ENCODE measurements around the gene SPCS3. TPM values are rescaled to one million over a fixed set of nuclear protein-coding genes. Genes with fewer than 3 reads are reported as not detected.
"Not testable (repeated sequence)": the region's sequence is repeated elsewhere in the genome, so short reads cannot be mapped to it uniquely, and the experiment has no call there.

Gene SPCS3
- total RNA-seq, result 100 to 1,000 TPM; 154 to 169 TPM

- H3K4me3 Mint-ChIP-seq, result peak within 1 kb of the TSS; percentile 97
- H3K9me3 Mint-ChIP-seq (ENCODE audit: low read depth), result no peaks in the 10 kb centered on the region
- H3K4me1 Mint-ChIP-seq, result peaks cover 34% of the 10 kb centered on the region
- H3K27ac Mint-ChIP-seq, result peak within 1 kb of the TSS; percentile 95
- peaks cover 23% of the 10 kb centered on the region for H3K36me3 Mint-ChIP-seq
- peak; percentile 94 for DNase-seq
- CTCF ChIA-PET, result interaction anchor here (0.9 to 1.7 kb wide), 2 partner anchors 15 to 21 kb away, joined by 3 to 4 read pairs; no protein-coding TSS in a partner anchor
- H3K27me3 Mint-ChIP-seq, result no peaks in the 10 kb centered on the region
- peak; percentile 90 for ATAC-seq
Measured at GRCh38 chr4:176319704-176320339, at the start of gene SPCS3. TSS of gene SPCS3 (plus strand) at chr4:176319966. CDS start at chr4:176320077, 111 bp downstream.

GRCh38 chr4:176270669-176271068 is 49.1 kb upstream of the SPCS3 start:
- CTCF ChIA-PET, result no interaction called here
- Mint-ChIP-seq H3K36me3 (no peaks in the 10 kb centered on the region), H3K4me3 (no peak overlapping the region), H3K27ac (no peak overlapping the region), H3K9me3 (ENCODE audit: low read depth) (no peaks in the 10 kb centered on the region), H3K4me1 (no peaks in the 10 kb centered on the region), H3K27me3 (peaks cover 8% of the 10 kb centered on the region)
- DNase-seq, result no peak
- no peak for ATAC-seq

- no peak for ATAC-seq
- no peak for DNase-seq
- H3K36me3 Mint-ChIP-seq, result no peaks in the 10 kb centered on the region
- H3K27me3 Mint-ChIP-seq, result peaks cover 8% of the 10 kb centered on the region
- CTCF ChIA-PET, result no interaction called here
- H3K9me3 Mint-ChIP-seq (ENCODE audit: low read depth), result no peaks in the 10 kb centered on the region
- no peaks in the 10 kb centered on the region for H3K4me1 Mint-ChIP-seq
- no peak overlapping the region for H3K27ac Mint-ChIP-seq
- H3K4me3 Mint-ChIP-seq, result no peak overlapping the region
Measured at GRCh38 chr4:176271749-176272148, 48.0 kb upstream of the SPCS3 start.

- Mint-ChIP-seq H3K27ac (no peak overlapping the region), H3K4me1 (no peaks in the 10 kb centered on the region), H3K9me3 (ENCODE audit: low read depth) (no peaks in the 10 kb centered on the region), H3K27me3 (peaks cover 12% of the 10 kb centered on the region), H3K4me3 (no peak overlapping the region), H3K36me3 (no peaks in the 10 kb centered on the region)
- DNase-seq, result no peak
- ATAC-seq, result no peak
- CTCF ChIA-PET, result no interaction called here
Measured at GRCh38 chr4:176272799-176273198, 47.0 kb upstream of the SPCS3 start.

- ATAC-seq, result no peak
- H3K9me3 Mint-ChIP-seq (ENCODE audit: low read depth), result no peaks in the 10 kb centered on the region
- CTCF ChIA-PET, result no interaction called here
- DNase-seq, result no peak
- H3K27ac Mint-ChIP-seq, result no peak overlapping the region
- H3K4me3 Mint-ChIP-seq, result no peak overlapping the region
- H3K36me3 Mint-ChIP-seq, result no peaks in the 10 kb centered on the region
- peaks cover 12% of the 10 kb centered on the region for H3K27me3 Mint-ChIP-seq
- no peaks in the 10 kb centered on the region for H3K4me1 Mint-ChIP-seq
Measured at GRCh38 chr4:176273736-176274135, 46.0 kb upstream of the SPCS3 start.

GRCh38 chr4:176274441-176274840 is 45.3 kb upstream of the SPCS3 start:
- Mint-ChIP-seq H3K36me3 (no peaks in the 10 kb centered on the region), H3K27me3 (peaks cover 13% of the 10 kb centered on the region), H3K4me1 (no peaks in the 10 kb centered on the region), H3K27ac (no peak overlapping the region), H3K9me3 (ENCODE audit: low read depth) (no peaks in the 10 kb centered on the region), H3K4me3 (no peak overlapping the region)
- CTCF ChIA-PET, result interaction anchor here (0.7 kb wide), 1 partner anchor 15 kb away, joined by 3 read pairs; no protein-coding TSS in a partner anchor
- ATAC-seq, result no peak
- DNase-seq, result no peak

- no peak for ATAC-seq
- Mint-ChIP-seq H3K36me3 (peaks cover 1% of the 10 kb centered on the region), H3K9me3 (ENCODE audit: low read depth) (no peaks in the 10 kb centered on the region), H3K27ac (no peak overlapping the region), H3K27me3 (peaks cover 12% of the 10 kb centered on the region), H3K4me3 (no peak overlapping the region), H3K4me1 (no peaks in the 10 kb centered on the region)
- CTCF ChIA-PET, result no interaction called here
- no peak for DNase-seq
Measured at GRCh38 chr4:176276710-176277109, 43.1 kb upstream of the SPCS3 start.

GRCh38 chr4:176277162-176277904 is 42.4 kb upstream of the SPCS3 start:
- no peak overlapping the region for H3K4me3 Mint-ChIP-seq
- no peaks in the 10 kb centered on the region for H3K9me3 Mint-ChIP-seq (ENCODE audit: low read depth)
- H3K27me3 Mint-ChIP-seq, result peaks cover 10% of the 10 kb centered on the region
- CTCF ChIA-PET, result no interaction called here
- peaks cover 1% of the 10 kb centered on the region for H3K36me3 Mint-ChIP-seq
- ATAC-seq (peak; percentile 45), DNase-seq (no peak)
- no peaks in the 10 kb centered on the region for H3K4me1 Mint-ChIP-seq
- H3K27ac Mint-ChIP-seq, result no peak overlapping the region

GRCh38 chr4:176279560-176279959 is 40.2 kb upstream of the SPCS3 start:
- CTCF ChIA-PET; H3K4me3 Mint-ChIP-seq; H3K27me3 Mint-ChIP-seq; H3K27ac Mint-ChIP-seq; H3K4me1 Mint-ChIP-seq; H3K36me3 Mint-ChIP-seq; ATAC-seq; DNase-seq; H3K9me3 Mint-ChIP-seq (ENCODE audit: low read depth): not testable (repeated sequence)

GRCh38 chr4:176286728-176287127 is 33.0 kb upstream of the SPCS3 start:
- Mint-ChIP-seq H3K4me1 (no peaks in the 10 kb centered on the region), H3K36me3 (no peaks in the 10 kb centered on the region), H3K27me3 (no peaks in the 10 kb centered on the region), H3K4me3 (no peak overlapping the region), H3K9me3 (ENCODE audit: low read depth) (no peaks in the 10 kb centered on the region), H3K27ac (no peak overlapping the region)
- CTCF ChIA-PET, result no interaction called here
- ATAC-seq (no peak), DNase-seq (no peak)

- H3K27ac Mint-ChIP-seq, result no peak overlapping the region
- no peaks in the 10 kb centered on the region for H3K9me3 Mint-ChIP-seq (ENCODE audit: low read depth)
- H3K27me3 Mint-ChIP-seq, result no peaks in the 10 kb centered on the region
- CTCF ChIA-PET, result no interaction called here
- no peaks in the 10 kb centered on the region for H3K36me3 Mint-ChIP-seq
- H3K4me1 Mint-ChIP-seq, result no peaks in the 10 kb centered on the region
- DNase-seq (no peak), ATAC-seq (no peak)
- H3K4me3 Mint-ChIP-seq, result no peak overlapping the region
Measured at GRCh38 chr4:176287546-176287945, 32.2 kb upstream of the SPCS3 start.

GRCh38 chr4:176288020-176288419 is 31.7 kb upstream of the SPCS3 start:
- H3K4me3 Mint-ChIP-seq, result no peak overlapping the region
- H3K27me3 Mint-ChIP-seq, result no peaks in the 10 kb centered on the region
- no peak overlapping the region for H3K27ac Mint-ChIP-seq
- H3K36me3 Mint-ChIP-seq, result no peaks in the 10 kb centered on the region
- CTCF ChIA-PET, result no interaction called here
- H3K9me3 Mint-ChIP-seq (ENCODE audit: low read depth), result no peaks in the 10 kb centered on the region
- ATAC-seq (no peak), DNase-seq (no peak)
- no peaks in the 10 kb centered on the region for H3K4me1 Mint-ChIP-seq

- ATAC-seq, result no peak
Measured at GRCh38 chr4:176289561-176289960, 30.2 kb upstream of the SPCS3 start.

GRCh38 chr4:176290520-176290919 is 29.2 kb upstream of the SPCS3 start:
- H3K4me3 Mint-ChIP-seq, result no peak overlapping the region
- H3K9me3 Mint-ChIP-seq (ENCODE audit: low read depth), result no peaks in the 10 kb centered on the region
- no peaks in the 10 kb centered on the region for H3K27me3 Mint-ChIP-seq
- ATAC-seq (no peak), DNase-seq (no peak)
- H3K36me3 Mint-ChIP-seq, result no peaks in the 10 kb centered on the region
- CTCF ChIA-PET, result no interaction called here
- no peaks in the 10 kb centered on the region for H3K4me1 Mint-ChIP-seq
- H3K27ac Mint-ChIP-seq, result no peak overlapping the region

More at GRCh38 chr4:176289561-176289960, 30.2 kb upstream of the SPCS3 start:
- DNase-seq, result no peak
- no peak overlapping the region for H3K27ac Mint-ChIP-seq
- no peaks in the 10 kb centered on the region for H3K9me3 Mint-ChIP-seq (ENCODE audit: low read depth)
- no peaks in the 10 kb centered on the region for H3K27me3 Mint-ChIP-seq
- H3K4me1 Mint-ChIP-seq, result no peaks in the 10 kb centered on the region
- H3K4me3 Mint-ChIP-seq, result no peak overlapping the region
- no peaks in the 10 kb centered on the region for H3K36me3 Mint-ChIP-seq
- CTCF ChIA-PET, result no interaction called here
